ENCODE data around the gene CSGALNACT2.

Gene CSGALNACT2

GRCh38 chr10:43192884-43193283 is 54.6 kb downstream of the CSGALNACT2 start:
- Histone ChIP-seq H4K20me1 (ENCODE audit: low read depth, low read length) (no peaks in the 10 kb centered on the region), H3K79me2 (ENCODE audit: insufficient read depth, low read length) (no peaks in the 10 kb centered on the region), H3K9ac (ENCODE audit: low read length) (no peak overlapping the region), H3K27ac (ENCODE audit: low read depth, low read length) (no peak overlapping the region), H3F3A (ENCODE audit: insufficient read depth) (no peaks in the 10 kb centered on the region), H3K27me3 (ENCODE audit: low read length) (no peaks in the 10 kb centered on the region), H3K9me2 (replicated peaks; ENCODE audit: insufficient read depth, low read length) (no peaks in the 10 kb centered on the region), H2AFZ (ENCODE audit: low read depth, low read length, severe bottlenecking) (no peak overlapping the region), H3K9me3 (ENCODE audit: insufficient read depth, low read length) (no peaks in the 10 kb centered on the region), H3K36me3 (ENCODE audit: low read length) (no peaks in the 10 kb centered on the region), H3K4me2 (ENCODE audit: low read depth, low read length, poor library complexity, severe bottlenecking) (no peak overlapping the region), H3K4me3 (ENCODE audit: insufficient read depth, low read length, poor library complexity, severe bottlenecking) (no peak overlapping the region)
- no peak for TF ChIP-seq EZH2phosphoT487 (conservative IDR thresholded peaks at IDR 0.05; ENCODE audit: low read length)

GRCh38 chr10:43193496-43194080 is 55.3 kb downstream of the CSGALNACT2 start:
- H3K27ac ChIP-seq (ENCODE audit: low read depth, low read length), result no peak overlapping the region
- TF ChIP-seq EZH2phosphoT487 (conservative IDR thresholded peaks at IDR 0.05; ENCODE audit: low read length), result no peak
- TF ChIP-seq, protein P1, sequence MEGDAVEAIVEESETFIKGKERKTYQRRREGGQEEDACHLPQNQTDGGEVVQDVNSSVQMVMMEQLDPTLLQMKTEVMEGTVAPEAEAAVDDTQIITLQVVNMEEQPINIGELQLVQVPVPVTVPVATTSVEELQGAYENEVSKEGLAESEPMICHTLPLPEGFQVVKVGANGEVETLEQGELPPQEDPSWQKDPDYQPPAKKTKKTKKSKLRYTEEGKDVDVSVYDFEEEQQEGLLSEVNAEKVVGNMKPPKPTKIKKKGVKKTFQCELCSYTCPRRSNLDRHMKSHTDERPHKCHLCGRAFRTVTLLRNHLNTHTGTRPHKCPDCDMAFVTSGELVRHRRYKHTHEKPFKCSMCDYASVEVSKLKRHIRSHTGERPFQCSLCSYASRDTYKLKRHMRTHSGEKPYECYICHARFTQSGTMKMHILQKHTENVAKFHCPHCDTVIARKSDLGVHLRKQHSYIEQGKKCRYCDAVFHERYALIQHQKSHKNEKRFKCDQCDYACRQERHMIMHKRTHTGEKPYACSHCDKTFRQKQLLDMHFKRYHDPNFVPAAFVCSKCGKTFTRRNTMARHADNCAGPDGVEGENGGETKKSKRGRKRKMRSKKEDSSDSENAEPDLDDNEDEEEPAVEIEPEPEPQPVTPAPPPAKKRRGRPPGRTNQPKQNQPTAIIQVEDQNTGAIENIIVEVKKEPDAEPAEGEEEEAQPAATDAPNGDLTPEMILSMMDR (IDR thresholded peaks at IDR 0.05; ENCODE audit: insufficient read depth, low read length, poor library complexity, severe bottlenecking), result no peak
- no peaks in the 10 kb centered on the region for H3K27me3 ChIP-seq (ENCODE audit: low read length)
- H3K79me2 ChIP-seq (ENCODE audit: insufficient read depth, low read length), result no peaks in the 10 kb centered on the region
- H4K20me1 ChIP-seq (ENCODE audit: low read depth, low read length), result no peaks in the 10 kb centered on the region
- no peak overlapping the region for H3K4me3 ChIP-seq (ENCODE audit: insufficient read depth, low read length, poor library complexity, severe bottlenecking)
- no peaks in the 10 kb centered on the region for H3F3A ChIP-seq (ENCODE audit: insufficient read depth)
- H3K9me3 ChIP-seq (ENCODE audit: insufficient read depth, low read length), result no peaks in the 10 kb centered on the region
- no peaks in the 10 kb centered on the region for H3K36me3 ChIP-seq (ENCODE audit: low read length)
- H3K9ac ChIP-seq (ENCODE audit: low read length), result no peak overlapping the region
- H3K9me2 ChIP-seq (replicated peaks; ENCODE audit: insufficient read depth, low read length), result no peaks in the 10 kb centered on the region
- H3K4me2 ChIP-seq (ENCODE audit: low read depth, low read length, poor library complexity, severe bottlenecking), result no peak overlapping the region
- H2AFZ ChIP-seq (ENCODE audit: low read depth, low read length, severe bottlenecking), result no peak overlapping the region

GRCh38 chr10:43194266-43194665 is 56.0 kb downstream of the CSGALNACT2 start:
- Histone ChIP-seq H3K9ac (ENCODE audit: low read length) (no peak overlapping the region), H3K9me2 (replicated peaks; ENCODE audit: insufficient read depth, low read length) (no peaks in the 10 kb centered on the region), H3F3A (ENCODE audit: insufficient read depth) (no peaks in the 10 kb centered on the region), H3K4me3 (ENCODE audit: insufficient read depth, low read length, poor library complexity, severe bottlenecking) (no peak overlapping the region), H3K27ac (ENCODE audit: low read depth, low read length) (no peak overlapping the region), H3K79me2 (ENCODE audit: insufficient read depth, low read length) (no peaks in the 10 kb centered on the region), H3K4me2 (ENCODE audit: low read depth, low read length, poor library complexity, severe bottlenecking) (no peak overlapping the region), H2AFZ (ENCODE audit: low read depth, low read length, severe bottlenecking) (no peak overlapping the region), H4K20me1 (ENCODE audit: low read depth, low read length) (no peaks in the 10 kb centered on the region), H3K27me3 (ENCODE audit: low read length) (no peaks in the 10 kb centered on the region), H3K9me3 (ENCODE audit: insufficient read depth, low read length) (no peaks in the 10 kb centered on the region), H3K36me3 (ENCODE audit: low read length) (no peaks in the 10 kb centered on the region)
- TF ChIP-seq, protein P1 (IDR thresholded peaks at IDR 0.05; ENCODE audit: insufficient read depth, low read length, poor library complexity, severe bottlenecking), result no peak
- TF ChIP-seq EZH2phosphoT487 (conservative IDR thresholded peaks at IDR 0.05; ENCODE audit: low read length), result no peak

GRCh38 chr10:43194859-43195258 is 56.6 kb downstream of the CSGALNACT2 start:
- no peaks in the 10 kb centered on the region for H3K36me3 ChIP-seq (ENCODE audit: low read length)
- no peak overlapping the region for H3K4me2 ChIP-seq (ENCODE audit: low read depth, low read length, poor library complexity, severe bottlenecking)
- H3K9me2 ChIP-seq (replicated peaks; ENCODE audit: insufficient read depth, low read length), result no peaks in the 10 kb centered on the region
- no peaks in the 10 kb centered on the region for H3K9me3 ChIP-seq (ENCODE audit: insufficient read depth, low read length)
- no peak overlapping the region for H3K27ac ChIP-seq (ENCODE audit: low read depth, low read length)
- H3F3A ChIP-seq (ENCODE audit: insufficient read depth), result no peaks in the 10 kb centered on the region
- H3K79me2 ChIP-seq (ENCODE audit: insufficient read depth, low read length), result no peaks in the 10 kb centered on the region
- H4K20me1 ChIP-seq (ENCODE audit: low read depth, low read length), result no peaks in the 10 kb centered on the region
- TF ChIP-seq, protein P1 (IDR thresholded peaks at IDR 0.05; ENCODE audit: insufficient read depth, low read length, poor library complexity, severe bottlenecking), result no peak
- TF ChIP-seq EZH2phosphoT487 (conservative IDR thresholded peaks at IDR 0.05; ENCODE audit: low read length), result no peak
- H3K9ac ChIP-seq (ENCODE audit: low read length), result no peak overlapping the region
- H3K27me3 ChIP-seq (ENCODE audit: low read length), result no peaks in the 10 kb centered on the region
- H3K4me3 ChIP-seq (ENCODE audit: insufficient read depth, low read length, poor library complexity, severe bottlenecking), result no peak overlapping the region
- H2AFZ ChIP-seq (ENCODE audit: low read depth, low read length, severe bottlenecking), result no peak overlapping the region

All from SU-DHL-6 (cell line).